GM10266 (cell line): ENCODE data around the gene NUBP2.

Experiments used
- DNase-seq: peaks from one replicate; pipeline ENCODE4 v3.0.0; 2012; ENCODE audit errors: extremely low spot score
- CTCF ChIP-seq: IDR thresholded peaks from 2 replicates; pipeline ENCODE4 v1.5.1; 2012; ENCODE audit warnings: mild to moderate bottlenecking, low read depth; ENCODE audit not compliant: control insufficient read depth, insufficient read depth; ENCODE audit errors: missing control alignments

The NUBP2 gene

GRCh38 chr16:1834096-1834495 is 51.3 kb downstream of the NUBP2 start:
- DNase-seq, result no peak
- no peak for TF ChIP-seq CTCF
